ENCODE results near the gene DHRS7B. TPM values are rescaled to one million over a fixed set of nuclear protein-coding genes. Genes with fewer than 3 reads are reported as not detected.
A peak's percentile ranks its signal among the peaks of the same experiment; 100 is the strongest.
"Not testable (repeated sequence)": the region's sequence is repeated elsewhere in the genome, so short reads cannot be mapped to it uniquely, and the experiment has no call there.

The DHRS7B gene
- total and polyA plus RNA-seq, 12 donors = 17.1 to 48.6 (median 27.3) TPM

DNA sequence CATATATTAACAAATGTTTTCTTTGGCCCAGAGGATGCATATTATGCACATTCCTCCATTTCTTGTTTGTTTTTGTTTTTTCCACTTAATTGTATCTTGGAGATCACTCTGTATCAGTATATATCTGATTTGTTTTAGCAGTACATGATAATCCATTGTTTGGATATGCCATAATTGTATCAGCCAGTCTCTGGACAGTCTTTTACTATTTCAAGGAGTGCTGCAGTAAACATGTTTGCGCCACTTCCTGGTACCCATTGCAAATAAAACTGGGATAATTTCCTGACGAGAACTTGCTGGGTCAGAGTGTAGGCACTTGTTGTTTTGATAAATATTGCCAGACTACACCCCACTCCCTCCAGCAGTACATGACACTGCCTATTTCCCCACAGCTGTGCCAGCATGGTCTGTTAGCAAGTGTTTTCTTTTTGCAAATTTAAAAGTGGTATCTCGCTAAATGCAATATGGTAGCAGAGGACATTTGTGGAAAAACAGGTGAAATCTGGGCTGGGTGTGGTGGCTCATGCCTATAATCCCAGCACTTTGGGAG is 92.1 kb downstream of the DHRS7B start:
- no peaks in the 10 kb centered on the region for H3K27me3 ChIP-seq
- ATAC-seq (no peak), DNase-seq (no peak)
- intact Hi-C loops (cut with DNase I) = loop anchor here in 4 of 10 donors (10.0 kb wide), 3 partner anchors 54 to 94 kb away; partner anchors contain the start of genes DHRS7B (in 2 of the 4) and MAP2K3 (in 2 of the 4)
- H3K9me3 ChIP-seq = peaks cover 0 to 5% (median 0%) of the 10 kb centered on the region in 11 donors
- peaks cover 5 to 24% (median 13%) of the 10 kb centered on the region in 9 donors for H3K4me1 ChIP-seq
- no peak overlapping the region for H3K27ac ChIP-seq
- H3K4me3 ChIP-seq = no peak overlapping the region
- peaks cover 0 to 6% (median 0%) of the 10 kb centered on the region in 9 donors for H3K36me3 ChIP-seq
- WGBS, 2 donors = 89 to 90% methylated on average over 3 of the region's 3 CpGs
- TF ChIP-seq, protein P1, sequence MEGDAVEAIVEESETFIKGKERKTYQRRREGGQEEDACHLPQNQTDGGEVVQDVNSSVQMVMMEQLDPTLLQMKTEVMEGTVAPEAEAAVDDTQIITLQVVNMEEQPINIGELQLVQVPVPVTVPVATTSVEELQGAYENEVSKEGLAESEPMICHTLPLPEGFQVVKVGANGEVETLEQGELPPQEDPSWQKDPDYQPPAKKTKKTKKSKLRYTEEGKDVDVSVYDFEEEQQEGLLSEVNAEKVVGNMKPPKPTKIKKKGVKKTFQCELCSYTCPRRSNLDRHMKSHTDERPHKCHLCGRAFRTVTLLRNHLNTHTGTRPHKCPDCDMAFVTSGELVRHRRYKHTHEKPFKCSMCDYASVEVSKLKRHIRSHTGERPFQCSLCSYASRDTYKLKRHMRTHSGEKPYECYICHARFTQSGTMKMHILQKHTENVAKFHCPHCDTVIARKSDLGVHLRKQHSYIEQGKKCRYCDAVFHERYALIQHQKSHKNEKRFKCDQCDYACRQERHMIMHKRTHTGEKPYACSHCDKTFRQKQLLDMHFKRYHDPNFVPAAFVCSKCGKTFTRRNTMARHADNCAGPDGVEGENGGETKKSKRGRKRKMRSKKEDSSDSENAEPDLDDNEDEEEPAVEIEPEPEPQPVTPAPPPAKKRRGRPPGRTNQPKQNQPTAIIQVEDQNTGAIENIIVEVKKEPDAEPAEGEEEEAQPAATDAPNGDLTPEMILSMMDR (IDR thresholded peaks at IDR 0.05) = no peak

DNA sequence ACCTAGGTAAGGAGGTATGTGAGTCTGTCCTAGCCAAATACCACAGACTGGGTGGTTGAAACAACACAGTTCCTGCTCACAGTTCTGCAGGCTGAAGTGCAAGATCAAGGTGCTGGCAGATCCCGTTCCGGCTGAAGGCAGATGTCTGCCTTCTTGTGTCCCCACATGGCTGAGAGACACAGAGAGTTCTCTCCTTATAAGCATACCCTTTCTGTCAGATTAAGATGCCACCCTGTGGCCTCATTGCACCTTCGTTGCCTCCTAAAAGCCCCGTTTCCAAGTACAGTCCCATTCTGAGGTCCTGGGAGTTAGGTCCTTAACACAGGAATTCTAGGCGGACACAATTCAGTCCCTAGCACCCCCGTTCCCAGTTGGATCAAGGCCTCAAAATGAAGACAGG is 96.3 kb downstream of the DHRS7B start:
- WGBS, 2 donors = 92 to 93% methylated on average over 6 of the region's 6 CpGs
- ATAC-seq (no peak), DNase-seq (no peak)
- Histone ChIP-seq H3K27me3 (no peaks in the 10 kb centered on the region), H3K9me3 (peaks cover 0 to 5% (median 0%) of the 10 kb centered on the region in 11 donors), H3K4me1 (peaks cover 0 to 6% (median 0%) of the 10 kb centered on the region in 9 donors), H3K27ac (no peak overlapping the region), H3K36me3 (peaks cover 0 to 5% (median 0%) of the 10 kb centered on the region in 9 donors), H3K4me3 (no peak overlapping the region)
- TF ChIP-seq, protein P1 (IDR thresholded peaks at IDR 0.05) = no peak
- intact Hi-C loops (cut with DNase I) = loop anchor here in 1 of 10 donors (5.0 kb wide), 1 partner anchor 51 kb away; no protein-coding TSS in a partner anchor

DNA sequence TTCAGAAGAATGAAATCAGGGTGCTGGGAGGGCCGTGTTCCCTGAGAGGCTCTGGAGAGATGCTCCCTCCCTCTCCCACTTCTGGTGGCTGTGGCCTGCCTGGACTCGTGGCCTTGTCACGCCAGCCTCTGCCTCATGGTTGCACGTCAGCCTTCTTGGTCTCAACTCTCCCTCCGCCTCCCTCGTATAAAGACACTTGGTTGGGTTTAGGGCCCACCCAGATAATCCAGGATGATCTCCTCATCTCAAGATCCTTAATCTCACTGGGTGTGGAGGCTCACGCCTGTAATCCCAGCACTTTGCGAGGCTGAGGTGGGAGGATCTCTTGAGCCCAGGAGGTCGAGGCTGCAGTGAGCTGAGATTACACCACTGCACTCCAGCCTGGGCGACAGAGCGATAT is 100.5 kb downstream of the DHRS7B start:
- peak in 1 of 8 donors; percentile 12 for ATAC-seq
- peaks cover 0 to 13% (median 0%) of the 10 kb centered on the region in 9 donors for H3K4me1 ChIP-seq
- H3K4me3 ChIP-seq; intact Hi-C loops (cut with DNase I); H3K27me3 ChIP-seq; H3K27ac ChIP-seq; DNase-seq; H3K9me3 ChIP-seq; H3K36me3 ChIP-seq: not testable (repeated sequence)
- WGBS, 2 donors = 89 to 92% methylated on average over 11 of the region's 11 CpGs

DNA sequence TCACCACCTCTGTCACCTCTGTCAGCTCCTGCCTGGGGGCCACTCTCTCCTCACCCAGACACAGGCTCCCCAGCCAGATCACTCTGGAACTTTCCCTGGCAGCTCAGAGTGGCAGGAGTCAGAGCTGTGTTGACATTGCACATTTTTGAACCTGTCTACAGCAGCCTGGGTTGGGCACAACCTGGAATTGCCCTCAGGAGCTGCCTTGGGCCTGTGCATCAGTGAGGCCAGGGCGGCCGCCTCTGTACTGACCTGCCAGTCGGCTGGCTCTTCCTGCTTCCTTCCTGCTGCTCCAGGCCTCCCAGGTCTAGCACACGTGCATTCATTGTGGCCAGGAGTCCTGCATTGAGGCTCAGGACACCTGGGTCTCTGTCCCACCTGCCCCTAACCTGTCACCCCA is 101.3 kb downstream of the DHRS7B start:
- intact Hi-C loops (cut with DNase I) = no loop called here
- ATAC-seq (peak in 3 of 8 donors; percentile 12 to 31 (median 20)), DNase-seq (no peak)
- 60 to 61% methylated on average over 4 of the region's 4 CpGs for WGBS, 2 donors
- Histone ChIP-seq H3K27me3 (no peaks in the 10 kb centered on the region), H3K9me3 (peaks cover 0 to 8% (median 4%) of the 10 kb centered on the region in 11 donors), H3K4me3 (no peak overlapping the region), H3K36me3 (no peaks in the 10 kb centered on the region), H3K4me1 (peaks cover 0 to 13% (median 0%) of the 10 kb centered on the region in 9 donors), H3K27ac (no peak overlapping the region)
- TF ChIP-seq, protein P1 (IDR thresholded peaks at IDR 0.05) = no peak

DNA sequence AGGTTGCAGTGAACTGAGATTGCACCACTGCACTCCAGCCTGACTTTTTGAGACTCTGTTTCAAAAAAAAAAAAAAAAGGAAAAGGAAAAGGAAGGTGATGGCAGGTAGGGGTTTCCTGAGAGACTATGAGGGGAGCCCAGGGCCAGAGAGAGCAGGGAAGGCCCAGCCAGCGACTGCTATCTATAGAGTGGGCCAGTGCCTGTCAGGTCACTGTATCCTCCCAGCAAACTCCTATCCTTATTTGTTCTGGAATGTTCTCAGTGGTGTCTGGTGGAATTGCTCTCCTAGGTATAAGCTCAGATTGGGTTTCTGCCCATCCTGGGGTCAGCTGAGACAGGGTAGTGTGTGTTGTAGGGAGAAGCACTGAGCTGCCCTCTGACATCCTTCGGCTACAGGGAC is 102.1 kb downstream of the DHRS7B start:
- Histone ChIP-seq H3K4me1 (peaks cover 0 to 16% (median 0%) of the 10 kb centered on the region in 9 donors), H3K4me3 (no peak overlapping the region), H3K27ac (no peak overlapping the region), H3K36me3 (no peaks in the 10 kb centered on the region), H3K27me3 (no peaks in the 10 kb centered on the region), H3K9me3 (peaks cover 0 to 8% (median 4%) of the 10 kb centered on the region in 11 donors)
- ATAC-seq = peak in 2 of 8 donors; percentile 35 to 48
- no peak for DNase-seq
- intact Hi-C loops (cut with DNase I) = no loop called here
- WGBS, 2 donors = 63 to 66% methylated on average over 2 of the region's 2 CpGs
- TF ChIP-seq, protein P1 (IDR thresholded peaks at IDR 0.05) = no peak

All from heart right ventricle (tissue), 16 donors.